GM13977 (cell line): Measurements from ENCODE around the gene KCNAB1.

Source experiments
- DNase-seq: peaks from one replicate; pipeline ENCODE4 v3.0.0; 2012; ENCODE audit warnings: low spot score
- in situ Hi-C: fragments of 300-500 bp; cut with MboI; formaldehyde crosslinking; loops from one replicate; pipeline ENCODE4 v1.12.0; 2022; ENCODE audit warnings: low sequenced_read_pairs, low pct_unique_long_range_greater_than_20kb, mixed read lengths, inconsistent platforms; ENCODE audit not compliant: unreplicated experiment
- TF ChIP-seq, protein P1 (sequence below): IDR thresholded peaks from 2 replicates; pipeline ENCODE4 v1.5.1; 2012; ENCODE audit warnings: mild to moderate bottlenecking, control low read depth; ENCODE audit not compliant: insufficient read depth; ENCODE audit errors: extremely low read depth, missing control alignments

KCNAB1 gene

DNA sequence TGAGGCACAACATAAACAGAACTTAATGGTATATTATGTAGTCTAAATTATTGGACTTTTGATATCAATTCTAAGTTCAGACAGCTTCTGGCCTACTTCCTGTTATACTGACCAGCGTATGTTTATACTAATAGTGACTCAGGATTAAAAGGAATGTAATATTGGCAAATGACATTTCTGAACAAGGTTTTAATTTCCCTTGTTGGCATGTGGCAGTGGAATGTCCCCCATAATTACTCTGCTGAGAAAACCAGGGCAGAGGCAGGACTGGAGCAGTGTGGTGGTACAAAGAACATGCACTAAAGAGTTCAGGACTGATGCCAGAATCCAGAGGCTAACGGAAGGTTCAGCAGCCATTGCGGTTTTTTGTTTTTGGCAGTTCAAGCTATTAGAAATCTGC, 184.0 kb downstream of the KCNAB1 start:
- in situ Hi-C loops, result no loop called here
- TF ChIP-seq, protein P1, sequence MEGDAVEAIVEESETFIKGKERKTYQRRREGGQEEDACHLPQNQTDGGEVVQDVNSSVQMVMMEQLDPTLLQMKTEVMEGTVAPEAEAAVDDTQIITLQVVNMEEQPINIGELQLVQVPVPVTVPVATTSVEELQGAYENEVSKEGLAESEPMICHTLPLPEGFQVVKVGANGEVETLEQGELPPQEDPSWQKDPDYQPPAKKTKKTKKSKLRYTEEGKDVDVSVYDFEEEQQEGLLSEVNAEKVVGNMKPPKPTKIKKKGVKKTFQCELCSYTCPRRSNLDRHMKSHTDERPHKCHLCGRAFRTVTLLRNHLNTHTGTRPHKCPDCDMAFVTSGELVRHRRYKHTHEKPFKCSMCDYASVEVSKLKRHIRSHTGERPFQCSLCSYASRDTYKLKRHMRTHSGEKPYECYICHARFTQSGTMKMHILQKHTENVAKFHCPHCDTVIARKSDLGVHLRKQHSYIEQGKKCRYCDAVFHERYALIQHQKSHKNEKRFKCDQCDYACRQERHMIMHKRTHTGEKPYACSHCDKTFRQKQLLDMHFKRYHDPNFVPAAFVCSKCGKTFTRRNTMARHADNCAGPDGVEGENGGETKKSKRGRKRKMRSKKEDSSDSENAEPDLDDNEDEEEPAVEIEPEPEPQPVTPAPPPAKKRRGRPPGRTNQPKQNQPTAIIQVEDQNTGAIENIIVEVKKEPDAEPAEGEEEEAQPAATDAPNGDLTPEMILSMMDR, result no peak
- no peak for DNase-seq

DNA sequence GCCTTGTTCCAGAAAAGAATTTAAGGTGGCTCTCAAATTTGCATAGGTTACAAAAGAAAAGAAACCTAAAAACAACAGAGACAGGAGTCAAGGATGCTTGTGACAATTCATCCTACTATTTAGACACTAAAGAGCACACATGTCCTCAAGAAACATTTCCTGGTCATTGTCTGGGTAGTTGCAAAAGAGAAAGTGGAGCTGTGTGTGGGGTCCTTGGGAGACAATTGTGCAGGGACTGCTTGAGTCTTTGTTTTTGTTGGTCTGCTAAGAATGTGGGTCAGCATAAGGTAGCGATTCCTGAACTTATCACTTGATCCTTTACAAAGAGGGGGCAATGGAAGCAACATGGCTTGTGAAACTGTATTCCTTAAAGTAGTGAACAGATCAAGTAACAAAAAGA, 185.3 kb downstream of the KCNAB1 start:
- in situ Hi-C loops, result no loop called here
- TF ChIP-seq, protein P1, result no peak
- no peak for DNase-seq

DNA sequence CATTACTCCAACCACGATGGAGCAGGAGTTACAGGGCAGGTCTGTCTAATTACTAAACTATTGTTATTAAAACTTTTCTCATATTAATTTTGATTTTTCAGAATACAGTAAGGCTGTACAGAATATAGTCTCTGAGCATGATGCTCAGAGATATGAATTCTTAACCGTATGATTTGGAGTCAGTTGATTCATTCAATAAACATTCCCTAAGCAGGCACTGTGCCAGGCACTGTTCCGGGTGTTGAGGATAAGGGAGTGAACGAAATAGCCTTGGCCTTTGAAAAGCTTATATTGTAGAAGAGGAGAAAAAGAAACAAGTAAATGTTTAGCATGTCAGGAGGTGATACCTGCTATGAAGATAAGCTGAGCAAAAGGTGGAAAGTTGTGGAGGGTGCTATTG, 187.3 kb downstream of the KCNAB1 start:
- no peak for DNase-seq
- in situ Hi-C loops, result no loop called here
- TF ChIP-seq, protein P1, result no peak

DNA sequence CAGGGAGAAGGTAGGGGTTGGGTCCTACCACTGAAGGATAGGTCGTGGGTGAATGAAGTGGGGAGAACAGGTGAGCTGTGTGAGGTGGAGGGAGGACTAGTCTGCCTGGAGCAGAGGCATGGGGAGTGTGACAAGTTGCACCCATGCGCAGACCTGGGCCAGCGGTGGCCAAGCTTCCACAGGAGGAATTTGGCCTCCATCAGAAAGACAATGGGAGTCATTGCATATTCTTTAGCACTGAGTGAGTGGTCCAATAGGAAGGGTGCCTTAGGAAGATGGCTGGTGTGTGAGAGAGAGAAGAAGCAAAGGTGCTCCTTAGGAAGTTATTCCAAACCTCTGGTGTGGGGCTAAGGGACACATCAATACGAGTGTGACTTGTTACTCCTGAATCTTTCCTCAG, 191.1 kb downstream of the KCNAB1 start:
- DNase-seq, result no peak
- TF ChIP-seq, protein P1, result no peak
- in situ Hi-C loops, result no loop called here

DNA sequence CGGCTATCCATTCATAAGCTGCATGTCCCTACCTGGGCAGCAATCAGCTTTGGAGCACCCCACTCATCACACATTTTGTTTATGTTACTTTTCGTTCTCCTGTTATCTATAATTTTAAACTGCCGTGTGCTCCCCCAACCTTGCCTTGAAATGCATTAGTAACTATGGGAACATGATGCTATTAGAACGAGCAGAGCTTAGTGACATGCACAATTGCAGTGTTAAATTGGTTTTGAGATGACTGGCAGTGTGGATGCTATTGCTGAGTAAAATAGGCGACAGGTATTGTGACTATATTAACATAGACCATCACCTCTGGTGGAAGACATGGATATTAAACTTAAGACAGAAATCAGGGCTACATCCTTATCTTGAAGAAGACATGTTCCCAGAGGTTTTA, 191.6 kb downstream of the KCNAB1 start:
- DNase-seq, result no peak
- in situ Hi-C loops, result no loop called here

DNA sequence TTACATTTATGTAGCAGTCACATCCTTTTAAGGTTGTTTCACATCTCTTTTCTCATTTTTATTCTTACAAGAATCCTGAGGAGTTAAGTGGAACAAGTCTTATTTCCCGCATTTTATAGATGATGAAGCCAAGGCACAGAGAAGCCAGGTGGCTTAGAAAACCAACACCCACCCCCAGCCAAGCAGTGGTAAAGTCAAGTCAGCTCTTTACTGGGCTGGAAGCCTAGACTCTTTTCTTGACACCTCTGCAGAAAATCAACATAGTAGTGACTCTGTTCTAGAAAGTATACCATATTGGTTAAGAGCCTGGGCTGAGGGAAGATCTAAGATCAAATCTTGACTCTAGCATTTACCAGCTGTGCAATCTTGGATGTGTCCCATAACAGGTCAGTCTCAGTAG, 195.7 kb downstream of the KCNAB1 start:
- TF ChIP-seq, protein P1, result no peak
- no peak for DNase-seq
- in situ Hi-C loops, result no loop called here

More for the DNA sequence above, 191.6 kb downstream of the KCNAB1 start:
- TF ChIP-seq, protein P1, result no peak
